Endodermal cell (in vitro differentiated cells): ENCODE data around the gene IDE. TPM values are rescaled to one million over a fixed set of nuclear protein-coding genes. Genes with fewer than 3 reads are reported as not detected.

Experiments
- DNase-seq: peaks from one replicate; pipeline ENCODE4 v3.0.0-alpha.2; 2017
- H3K27ac ChIP-seq: 2 replicates; pipeline ENCODE4 v1.5.1; 2013; ENCODE audit warnings: mild to moderate bottlenecking, low read depth, low read length, moderate library complexity
- H3K27me3 ChIP-seq: 2 replicates; pipeline ENCODE4 v1.6.1; 2013; ENCODE audit warnings: mild to moderate bottlenecking, low read length, moderate library complexity; ENCODE audit not compliant: insufficient read depth, control insufficient read depth, poor library complexity, severe bottlenecking
- H3K36me3 ChIP-seq: 2 replicates; pipeline ENCODE4 v1.7.0; 2013; ENCODE audit warnings: mild to moderate bottlenecking, low read length, moderate library complexity; ENCODE audit not compliant: control insufficient read depth, insufficient read depth
- H3K4me1 ChIP-seq: one replicate; pipeline ENCODE4 v1.7.0; 2013; ENCODE audit warnings: low read length; ENCODE audit not compliant: control insufficient read depth, insufficient read depth
- H3K4me3 ChIP-seq: 2 replicates; pipeline ENCODE4 v1.5.1; 2013; ENCODE audit warnings: mild to moderate bottlenecking, low read length, moderate library complexity
- H3K9ac ChIP-seq: 2 replicates; pipeline ENCODE4 v1.6.1; 2013; ENCODE audit warnings: mild to moderate bottlenecking, low read length, moderate library complexity; ENCODE audit not compliant: poor library complexity, severe bottlenecking; ENCODE audit errors: extremely low read depth
- H3K9me3 ChIP-seq: 2 replicates; pipeline ENCODE4 v1.6.1; 2013; ENCODE audit warnings: mild to moderate bottlenecking, low read length, moderate library complexity; ENCODE audit not compliant: control insufficient read depth
- H3K27ac Mint-ChIP-seq: 2 replicates; pipeline ENCODE4 v1.8.0; 2020; ENCODE audit warnings: mixed read lengths
- H3K27me3 Mint-ChIP-seq: 2 replicates; pipeline ENCODE4 v1.8.0; 2021; ENCODE audit warnings: mild to moderate bottlenecking, mixed read lengths; ENCODE audit not compliant: insufficient read depth
- H3K36me3 Mint-ChIP-seq: 2 replicates; pipeline ENCODE4 v1.8.0; 2020; ENCODE audit warnings: low read depth, mixed read lengths
- H3K4me1 Mint-ChIP-seq: 2 replicates; pipeline ENCODE4 v1.8.0; 2020; ENCODE audit warnings: mixed read lengths
- H3K4me3 Mint-ChIP-seq: 2 replicates; pipeline ENCODE4 v1.8.0; 2020; ENCODE audit warnings: mild to moderate bottlenecking, moderate library complexity, mixed read lengths
- H3K9me3 Mint-ChIP-seq: 2 replicates; pipeline ENCODE4 v1.8.0; 2020; ENCODE audit warnings: mild to moderate bottlenecking, mixed read lengths
- CTCF ChIP-seq: fragments of 200-600 bp; sonication (generic); conservative IDR thresholded peaks from 2 replicates; pipeline ENCODE4 v1.5.0; 2021; ENCODE audit warnings: antibody characterized with exemption, mild to moderate bottlenecking
- WGBS, 2 experiments: methylation state at CpG; one replicate each; pipeline versions ENCODE4 v1.1.5 to v1.1.7; 2013; ENCODE audit warnings: missing lambda C conversion rate in 2 of 2, mixed read lengths in 1 of 2; ENCODE audit not compliant: insufficient coverage in 1 of 2, insufficient read length in 1 of 2; 5-methylcytosine and 5-hydroxymethylcytosine counted together
- total RNA-seq, 2 donors: library from RNA; stranded (reverse); fragmentation: NEBNext Ultra II Directional in 1 of 2; extraction: Animal tissue kit (Norgen Biotek cat#: 25700) in 1 of 2; gene quantifications; 2 replicates in 1 of 2; 3 replicates in 1 of 2; pipeline ENCODE4 v1.2.1, GENCODE V29; 2021

IDE gene
- total RNA-seq, 2 donors from 2014 or later = 56.3 to 63.3 TPM

- Mint-ChIP-seq H3K27ac (peak overlapping the region; percentile 97), H3K9me3 (no peaks in the 10 kb centered on the region), H3K4me1 (peaks cover 35% of the 10 kb centered on the region), H3K4me3 (peak overlapping the region; percentile 93), H3K27me3 (no peaks in the 10 kb centered on the region), H3K36me3 (peaks cover 4% of the 10 kb centered on the region)
- Histone ChIP-seq H3K4me3 (peak overlapping the region; percentile 90), H3K4me1 (no peaks in the 10 kb centered on the region), H3K36me3 (no peaks in the 10 kb centered on the region), H3K27ac (no peak overlapping the region), H3K27me3 (no peaks in the 10 kb centered on the region), H3K9me3 (no peaks in the 10 kb centered on the region), H3K9ac (peak overlapping the region; percentile 70)
- 0 to 3% methylated on average over 2 to 8 of the region's 9 CpGs for WGBS, 2 experiments
- DNase-seq = no peak
- TF ChIP-seq CTCF = no peak
Observed at GRCh38 chr10:92593619-92594588, 20.0 kb upstream of the IDE start.

GRCh38 chr10:92592761-92593618 lies 19.1 kb upstream of the IDE start, which contains the start of gene KIF11:
Gene KIF11, plus strand, starts transcription at chr10:92593130. Its CDS starts 246 bp downstream, at chr10:92593376.
- Histone ChIP-seq H3K4me3 (peak within 1 kb of the TSS; percentile 90), H3K9ac (peak within 1 kb of the TSS; percentile 70), H3K9me3 (no peaks in the 10 kb centered on the region), H3K36me3 (no peaks in the 10 kb centered on the region), H3K27ac (peak within 1 kb of the TSS; percentile 87), H3K4me1 (no peaks in the 10 kb centered on the region), H3K27me3 (no peaks in the 10 kb centered on the region)
- peak within 1 kb of the TSS; percentile 93 for H3K4me3 Mint-ChIP-seq
- no peaks in the 10 kb centered on the region for H3K36me3 Mint-ChIP-seq
- 2 to 4% methylated on average over 23 to 61 of the region's 61 CpGs for WGBS, 2 experiments
- peak within 1 kb of the TSS; percentile 97 for H3K27ac Mint-ChIP-seq
- H3K27me3 Mint-ChIP-seq = no peaks in the 10 kb centered on the region
- peak; percentile 98 for DNase-seq
- H3K4me1 Mint-ChIP-seq = peaks cover 35% of the 10 kb centered on the region
- TF ChIP-seq CTCF = peak; percentile 15
- H3K9me3 Mint-ChIP-seq = no peaks in the 10 kb centered on the region

GRCh38 chr10:92591550-92592022 lies 17.7 kb upstream of the IDE start:
- Histone ChIP-seq H3K27ac (peak overlapping the region; percentile 61), H3K4me3 (peak overlapping the region; percentile 73), H3K9ac (peak overlapping the region; percentile 57), H3K9me3 (no peaks in the 10 kb centered on the region), H3K36me3 (no peaks in the 10 kb centered on the region), H3K27me3 (no peaks in the 10 kb centered on the region), H3K4me1 (no peaks in the 10 kb centered on the region)
- Mint-ChIP-seq H3K27ac (peak overlapping the region; percentile 97), H3K36me3 (no peaks in the 10 kb centered on the region), H3K9me3 (no peaks in the 10 kb centered on the region), H3K27me3 (no peaks in the 10 kb centered on the region), H3K4me3 (peak overlapping the region; percentile 93), H3K4me1 (peaks cover 35% of the 10 kb centered on the region)
- 9 to 31% methylated on average over 11 to 37 of the region's 38 CpGs for WGBS, 2 experiments
- TF ChIP-seq CTCF = no peak
- DNase-seq = peak; percentile 93
